Measurements from ENCODE around the gene VPS4A. TPM values are rescaled to one million over a fixed set of nuclear protein-coding genes. Genes with fewer than 3 reads are reported as not detected.

VPS4A gene
- polyA plus RNA-seq, 3 donors: 18.2 to 25.7 (median 21.8) TPM

GRCh38 chr16:69270831-69271230, 40.3 kb upstream of the VPS4A start:
- Mint-ChIP-seq H3K27me3 (ENCODE audit: low read depth in 3 of 3) (peaks cover 13 to 27% (median 14%) of the 10 kb centered on the region in 3 donors), H3K9me3 (no peaks in the 10 kb centered on the region), H3K36me3 (peaks cover 3% of the 10 kb centered on the region in 2 donors), H3K27ac (no peak overlapping the region), H3K4me3 (no peak overlapping the region), H3K4me1 (peaks cover 2% of the 10 kb centered on the region)
- DNase-seq: no peak
- no peaks in the 10 kb centered on the region for H3K9me3 ChIP-seq (replicated peaks in 1 of 2; ENCODE audit: control insufficient read depth in 1 of 2, insufficient read depth in 1 of 2, low read length in 2 of 2)
- no peak overlapping the region for H3K4me2 ChIP-seq (replicated peaks; ENCODE audit: extremely low read depth, low read length, poor library complexity, severe bottlenecking)
- H3K9ac ChIP-seq (ENCODE audit: insufficient read depth, low read length, poor library complexity, severe bottlenecking): no peak overlapping the region
- intact Hi-C loops (cut with micrococcal nuclease): no loop called here
- H3K4me1 ChIP-seq (ENCODE audit: control insufficient read depth in 1 of 2, insufficient read depth in 2 of 2, low read length in 2 of 2): no peaks in the 10 kb centered on the region
- TF ChIP-seq, protein P1, sequence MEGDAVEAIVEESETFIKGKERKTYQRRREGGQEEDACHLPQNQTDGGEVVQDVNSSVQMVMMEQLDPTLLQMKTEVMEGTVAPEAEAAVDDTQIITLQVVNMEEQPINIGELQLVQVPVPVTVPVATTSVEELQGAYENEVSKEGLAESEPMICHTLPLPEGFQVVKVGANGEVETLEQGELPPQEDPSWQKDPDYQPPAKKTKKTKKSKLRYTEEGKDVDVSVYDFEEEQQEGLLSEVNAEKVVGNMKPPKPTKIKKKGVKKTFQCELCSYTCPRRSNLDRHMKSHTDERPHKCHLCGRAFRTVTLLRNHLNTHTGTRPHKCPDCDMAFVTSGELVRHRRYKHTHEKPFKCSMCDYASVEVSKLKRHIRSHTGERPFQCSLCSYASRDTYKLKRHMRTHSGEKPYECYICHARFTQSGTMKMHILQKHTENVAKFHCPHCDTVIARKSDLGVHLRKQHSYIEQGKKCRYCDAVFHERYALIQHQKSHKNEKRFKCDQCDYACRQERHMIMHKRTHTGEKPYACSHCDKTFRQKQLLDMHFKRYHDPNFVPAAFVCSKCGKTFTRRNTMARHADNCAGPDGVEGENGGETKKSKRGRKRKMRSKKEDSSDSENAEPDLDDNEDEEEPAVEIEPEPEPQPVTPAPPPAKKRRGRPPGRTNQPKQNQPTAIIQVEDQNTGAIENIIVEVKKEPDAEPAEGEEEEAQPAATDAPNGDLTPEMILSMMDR (IDR thresholded peaks at IDR 0.05): no peak
- no CpG with 5 or more reads among the region's 2 CpGs for WGBS (ENCODE audit: insufficient coverage)
- no peaks in the 10 kb centered on the region for H3K36me3 ChIP-seq (replicated peaks in 1 of 2; ENCODE audit: control insufficient read depth in 1 of 2, insufficient read depth in 2 of 2, low read length in 2 of 2)
- peaks cover 0 to 3% of the 10 kb centered on the region in 2 donors for H3K27me3 ChIP-seq (ENCODE audit: control insufficient read depth in 2 of 2, insufficient read depth in 2 of 2, low read length in 2 of 2)
- H3K79me2 ChIP-seq (ENCODE audit: insufficient read depth, low read length): no peaks in the 10 kb centered on the region
- no peak overlapping the region for H2AFZ ChIP-seq (ENCODE audit: insufficient read depth, low read depth, low read length, poor library complexity, severe bottlenecking)
- H4K20me1 ChIP-seq (ENCODE audit: insufficient read depth, low read length): no peaks in the 10 kb centered on the region
- H3K27ac ChIP-seq (ENCODE audit: low read depth in 1 of 2, low read length in 2 of 2): no peak overlapping the region
- no peak overlapping the region for H3K4me3 ChIP-seq (replicated peaks in 1 of 3; ENCODE audit: low read depth in 2 of 3, low read length in 3 of 3)

GRCh38 chr16:69273009-69273408, 38.1 kb upstream of the VPS4A start:
- TF ChIP-seq, protein P1 (IDR thresholded peaks at IDR 0.05): no peak
- Histone ChIP-seq H3K27ac (ENCODE audit: low read depth in 1 of 2, low read length in 2 of 2) (no peak overlapping the region), H3K4me3 (replicated peaks in 1 of 3; ENCODE audit: low read depth in 2 of 3, low read length in 3 of 3) (no peak overlapping the region), H2AFZ (ENCODE audit: insufficient read depth, low read depth, low read length, poor library complexity, severe bottlenecking) (no peak overlapping the region), H4K20me1 (ENCODE audit: insufficient read depth, low read length) (no peaks in the 10 kb centered on the region), H3K9ac (ENCODE audit: insufficient read depth, low read length, poor library complexity, severe bottlenecking) (no peak overlapping the region), H3K9me3 (replicated peaks in 1 of 2; ENCODE audit: control insufficient read depth in 1 of 2, insufficient read depth in 1 of 2, low read length in 2 of 2) (no peaks in the 10 kb centered on the region), H3K79me2 (ENCODE audit: insufficient read depth, low read length) (no peaks in the 10 kb centered on the region), H3K27me3 (ENCODE audit: control insufficient read depth in 2 of 2, insufficient read depth in 2 of 2, low read length in 2 of 2) (peaks cover 0 to 3% of the 10 kb centered on the region in 2 donors), H3K4me2 (replicated peaks; ENCODE audit: extremely low read depth, low read length, poor library complexity, severe bottlenecking) (no peak overlapping the region), H3K4me1 (ENCODE audit: control insufficient read depth in 1 of 2, insufficient read depth in 2 of 2, low read length in 2 of 2) (no peaks in the 10 kb centered on the region), H3K36me3 (replicated peaks in 1 of 2; ENCODE audit: control insufficient read depth in 1 of 2, insufficient read depth in 2 of 2, low read length in 2 of 2) (no peaks in the 10 kb centered on the region)
- Mint-ChIP-seq H3K36me3 (peaks cover 3% of the 10 kb centered on the region in 2 donors), H3K27me3 (ENCODE audit: low read depth in 3 of 3) (peaks cover 12 to 27% (median 14%) of the 10 kb centered on the region in 3 donors), H3K9me3 (no peaks in the 10 kb centered on the region), H3K4me3 (peak overlapping the region in 1 of 2 donors; percentile 54), H3K4me1 (peaks cover 2% of the 10 kb centered on the region), H3K27ac (no peak overlapping the region)
- no CpG with 5 or more reads among the region's 4 CpGs for WGBS (ENCODE audit: insufficient coverage)
- intact Hi-C loops (cut with micrococcal nuclease): no loop called here
- no peak for DNase-seq

Measured in CD14-positive monocyte (primary cell).